Measurements from ENCODE around the gene TCIRG1.
A peak's percentile ranks its signal among the peaks of the same experiment; 100 is the strongest.
"Not testable (repeated sequence)": the region's sequence is repeated elsewhere in the genome, so short reads cannot be mapped to it uniquely, and the experiment has no call there.

Gene TCIRG1, protein sequence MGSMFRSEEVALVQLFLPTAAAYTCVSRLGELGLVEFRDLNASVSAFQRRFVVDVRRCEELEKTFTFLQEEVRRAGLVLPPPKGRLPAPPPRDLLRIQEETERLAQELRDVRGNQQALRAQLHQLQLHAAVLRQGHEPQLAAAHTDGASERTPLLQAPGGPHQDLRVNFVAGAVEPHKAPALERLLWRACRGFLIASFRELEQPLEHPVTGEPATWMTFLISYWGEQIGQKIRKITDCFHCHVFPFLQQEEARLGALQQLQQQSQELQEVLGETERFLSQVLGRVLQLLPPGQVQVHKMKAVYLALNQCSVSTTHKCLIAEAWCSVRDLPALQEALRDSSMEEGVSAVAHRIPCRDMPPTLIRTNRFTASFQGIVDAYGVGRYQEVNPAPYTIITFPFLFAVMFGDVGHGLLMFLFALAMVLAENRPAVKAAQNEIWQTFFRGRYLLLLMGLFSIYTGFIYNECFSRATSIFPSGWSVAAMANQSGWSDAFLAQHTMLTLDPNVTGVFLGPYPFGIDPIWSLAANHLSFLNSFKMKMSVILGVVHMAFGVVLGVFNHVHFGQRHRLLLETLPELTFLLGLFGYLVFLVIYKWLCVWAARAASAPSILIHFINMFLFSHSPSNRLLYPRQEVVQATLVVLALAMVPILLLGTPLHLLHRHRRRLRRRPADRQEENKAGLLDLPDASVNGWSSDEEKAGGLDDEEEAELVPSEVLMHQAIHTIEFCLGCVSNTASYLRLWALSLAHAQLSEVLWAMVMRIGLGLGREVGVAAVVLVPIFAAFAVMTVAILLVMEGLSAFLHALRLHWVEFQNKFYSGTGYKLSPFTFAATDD

DNA sequence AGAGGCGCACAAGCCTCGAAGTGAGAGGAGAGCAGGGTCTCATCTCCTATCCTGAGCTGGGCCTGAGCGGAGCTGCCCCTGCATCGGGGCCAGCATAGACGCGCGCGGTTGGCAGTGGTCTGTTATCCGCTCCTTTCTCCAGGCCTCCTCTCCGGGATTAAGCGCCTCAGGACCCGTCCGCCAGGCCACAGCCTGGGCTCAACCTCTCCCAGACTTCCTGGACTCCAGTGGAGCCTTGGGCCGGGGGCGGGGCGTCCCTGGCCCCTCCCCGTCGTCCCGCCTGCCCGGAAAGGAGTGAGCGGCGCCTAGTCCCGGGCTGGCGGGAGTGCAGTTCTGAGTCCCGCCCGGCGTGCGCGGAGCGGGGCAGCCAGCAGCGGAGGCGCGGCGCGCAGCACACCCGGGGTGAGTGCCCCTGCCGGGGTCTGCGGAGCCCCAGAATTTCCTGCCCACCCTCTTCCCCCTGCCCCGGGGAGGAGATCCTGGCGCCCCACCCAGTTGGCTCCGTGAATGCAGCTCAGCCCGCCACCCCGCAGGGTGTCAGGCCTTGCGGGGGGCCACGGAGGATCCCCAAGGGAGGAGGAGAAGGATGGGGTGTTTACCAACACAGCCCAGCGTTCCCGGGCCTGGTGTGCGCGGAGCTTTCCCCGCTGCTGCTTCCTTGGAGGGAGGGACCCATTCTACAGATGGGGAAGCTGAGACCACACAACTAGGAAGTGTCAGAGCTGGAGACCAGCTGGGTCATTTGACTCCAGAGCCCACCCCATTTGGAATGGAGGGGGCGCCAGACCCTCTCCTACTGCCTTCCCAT is at the start of gene TCIRG1:
Gene TCIRG1 (plus strand): TSS at position 308 of the 808 bp plus-strand sequence. CDS start 2,247 bp downstream, outside the sequence.
- peak; percentile 87 for DNase-seq (ENCODE audit: low spot score)

DNA sequence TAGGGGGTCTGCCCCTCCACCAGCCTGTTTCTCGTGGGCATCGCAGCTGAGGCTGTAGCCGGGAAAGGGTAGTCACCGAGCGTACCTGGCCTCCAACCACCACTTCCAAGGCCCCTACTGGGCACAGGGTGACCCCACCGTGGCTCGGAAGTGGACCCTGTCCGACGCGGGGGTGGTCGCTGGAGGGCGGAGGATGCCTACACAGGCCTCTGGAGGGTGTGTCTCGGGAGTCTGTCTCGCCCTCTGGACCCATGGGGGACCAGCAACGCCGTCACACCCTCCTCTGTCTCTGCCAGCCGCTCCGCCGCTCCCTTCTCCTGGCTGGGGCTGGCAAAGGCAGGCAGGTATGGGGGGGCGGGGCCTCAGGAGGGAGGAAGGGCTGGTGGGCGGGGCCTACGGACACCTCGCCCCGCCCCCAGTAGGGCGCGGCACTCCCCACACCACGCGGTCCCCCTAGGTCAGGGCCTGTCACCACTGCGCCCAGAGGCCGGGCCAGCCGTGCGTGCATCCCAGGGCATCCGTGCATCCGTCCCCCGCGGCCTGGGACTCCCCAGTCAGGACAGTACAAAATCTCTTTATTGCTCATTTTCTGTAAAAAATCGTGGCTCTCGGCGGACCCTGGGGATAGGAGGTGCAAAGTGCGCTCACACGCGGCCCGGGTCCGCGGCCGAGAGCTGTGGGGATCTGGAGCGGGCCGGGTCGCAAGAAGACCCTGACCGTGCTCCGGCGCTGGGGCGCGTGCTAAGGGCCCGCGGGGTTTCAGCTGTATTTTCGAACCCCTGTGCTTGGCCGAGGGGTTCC is 48.1 kb upstream of the TCIRG1 start:
- DNase-seq (ENCODE audit: low spot score): not testable (repeated sequence)

DNA sequence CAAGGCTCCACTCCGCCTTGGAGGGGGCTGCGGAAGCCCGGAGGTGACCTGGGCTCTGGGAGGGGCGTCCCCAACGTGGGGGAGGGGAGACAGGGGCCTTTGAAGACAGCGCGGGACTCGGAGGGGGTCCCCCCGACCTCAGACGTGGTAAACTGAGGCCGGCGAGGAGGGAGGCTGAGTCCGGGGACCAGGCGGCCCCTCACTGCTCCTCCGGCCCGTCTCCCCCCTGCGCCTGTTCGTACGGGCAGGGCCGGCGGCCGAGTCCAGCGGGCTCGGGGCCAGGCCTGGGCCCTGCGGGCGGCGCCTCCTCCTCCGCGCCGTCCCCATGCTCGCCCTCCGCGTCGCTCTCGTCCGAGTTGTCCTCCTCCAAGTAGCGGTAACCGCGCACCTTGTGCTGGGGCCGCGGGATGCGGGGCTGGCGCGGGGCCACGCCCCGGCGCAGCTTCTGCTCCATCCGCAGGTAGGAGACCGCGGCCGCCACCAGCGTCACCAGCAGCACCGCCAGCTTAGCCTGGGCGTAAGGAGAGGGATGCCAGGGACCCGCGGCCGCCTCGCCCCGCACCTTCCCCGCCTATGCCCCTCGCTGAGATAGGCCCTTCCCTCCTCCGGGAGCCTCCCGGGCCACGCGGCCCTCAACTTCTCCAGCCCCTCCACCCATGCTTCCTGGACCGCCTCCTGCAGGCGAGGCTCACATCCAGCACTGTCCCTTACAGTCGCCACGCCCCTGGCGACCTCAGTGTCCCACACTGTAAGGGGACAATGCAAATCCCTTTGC is 47.3 kb upstream of the TCIRG1 start:
- DNase-seq (ENCODE audit: low spot score): not testable (repeated sequence)

DNA sequence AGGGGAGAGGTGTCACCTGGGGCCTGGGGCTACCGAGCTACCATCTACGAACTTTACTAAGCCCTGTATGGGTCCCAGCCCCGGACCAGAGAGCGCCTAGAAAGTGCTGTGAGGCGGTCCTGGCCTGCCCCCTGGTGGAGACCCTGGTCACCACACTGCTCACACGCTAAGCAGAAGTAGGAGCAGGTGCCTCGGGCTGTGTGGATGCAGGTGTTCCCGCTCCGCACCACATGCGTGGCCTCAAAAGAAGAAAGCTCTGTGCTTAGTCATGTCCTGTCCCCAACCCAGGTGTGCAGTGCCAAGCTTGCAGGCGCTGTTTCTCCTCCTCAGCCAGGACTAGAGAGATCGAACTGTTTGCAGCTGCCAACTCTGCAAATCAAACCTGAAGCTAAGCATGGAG is 45.0 kb upstream of the TCIRG1 start:
- peak; percentile 41 for DNase-seq (ENCODE audit: low spot score)

DNA sequence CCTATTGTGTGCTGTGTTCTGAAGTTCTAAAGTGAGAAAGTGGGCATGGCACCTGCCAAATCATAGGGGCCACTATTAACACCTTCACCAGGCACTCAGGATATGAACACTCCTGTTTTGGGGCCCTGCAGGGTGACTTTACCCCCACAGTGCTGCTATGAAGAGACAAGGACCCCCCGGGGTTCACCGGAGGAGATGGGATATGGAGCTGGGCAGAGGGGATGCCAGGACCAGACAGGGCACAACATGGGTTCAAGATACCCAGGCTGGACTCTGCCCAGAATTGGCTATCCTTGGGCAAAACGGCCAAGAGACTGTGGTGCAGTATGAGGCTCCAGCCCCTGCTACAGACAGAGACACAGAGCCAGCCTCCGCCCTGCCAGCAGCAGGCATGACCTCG is 44.4 kb upstream of the TCIRG1 start:
- DNase-seq (ENCODE audit: low spot score): not testable (repeated sequence)

DNA sequence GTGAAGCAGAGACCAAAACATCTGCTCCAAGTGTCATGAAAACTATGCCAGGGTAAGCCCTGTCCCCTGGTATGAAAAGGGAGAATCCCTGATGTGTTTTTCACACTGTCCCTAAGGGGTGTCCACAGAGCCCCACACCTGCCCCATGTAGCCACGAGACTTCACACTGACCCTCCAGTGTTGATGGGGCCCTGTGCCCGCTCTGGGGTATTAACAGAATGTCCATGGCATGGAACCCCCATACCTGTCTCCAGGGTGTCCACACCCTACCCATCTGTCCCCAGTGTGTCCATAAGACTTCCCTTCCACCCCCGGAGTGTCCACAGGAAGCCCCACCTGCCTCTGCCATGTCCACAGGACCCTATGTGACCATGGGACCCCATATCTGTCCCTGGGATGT is 43.7 kb upstream of the TCIRG1 start:
- not testable (repeated sequence) for DNase-seq (ENCODE audit: low spot score)

DNA sequence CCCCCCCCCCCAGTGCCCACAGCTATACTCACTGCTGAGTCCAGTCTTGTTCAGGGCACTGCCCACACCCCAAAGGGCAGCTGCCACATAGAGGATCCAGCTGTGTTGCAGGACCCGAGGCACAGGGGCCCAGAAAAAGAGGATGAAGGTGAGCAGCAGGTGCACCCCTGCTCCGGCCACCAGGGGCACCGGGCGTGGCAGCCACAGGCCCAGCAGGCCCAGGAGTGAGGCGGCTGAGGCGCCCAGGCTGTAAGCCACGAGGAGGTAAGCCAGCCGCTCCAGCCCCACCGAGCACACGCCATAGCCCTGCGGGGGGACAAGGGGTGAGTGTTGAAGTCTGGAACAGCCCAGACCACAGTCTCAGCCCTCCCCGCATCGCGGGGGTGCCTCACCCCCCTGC is 43.2 kb upstream of the TCIRG1 start:
- DNase-seq (ENCODE audit: low spot score): not testable (repeated sequence)

DNA sequence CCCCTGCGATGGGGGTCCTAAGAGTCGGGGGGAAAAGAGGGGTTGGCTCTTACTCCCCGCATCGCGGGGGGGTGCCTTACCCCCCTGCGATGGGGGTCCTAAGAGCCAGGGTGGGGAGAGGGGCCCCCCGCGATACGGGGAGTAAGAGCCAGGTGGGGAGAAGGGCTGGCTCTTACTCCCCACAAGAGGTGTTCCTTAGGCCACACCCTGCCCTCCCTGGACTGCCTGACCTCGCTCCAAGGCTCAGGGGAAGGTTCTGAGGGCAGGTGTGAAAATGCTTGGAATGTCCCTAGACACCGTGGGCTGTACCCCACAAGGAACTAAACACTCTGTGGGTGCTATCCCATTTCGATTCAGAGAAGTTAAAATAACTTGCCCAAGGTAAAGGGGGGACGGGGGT is 42.8 kb upstream of the TCIRG1 start:
- DNase-seq (ENCODE audit: low spot score): no peak

DNA sequence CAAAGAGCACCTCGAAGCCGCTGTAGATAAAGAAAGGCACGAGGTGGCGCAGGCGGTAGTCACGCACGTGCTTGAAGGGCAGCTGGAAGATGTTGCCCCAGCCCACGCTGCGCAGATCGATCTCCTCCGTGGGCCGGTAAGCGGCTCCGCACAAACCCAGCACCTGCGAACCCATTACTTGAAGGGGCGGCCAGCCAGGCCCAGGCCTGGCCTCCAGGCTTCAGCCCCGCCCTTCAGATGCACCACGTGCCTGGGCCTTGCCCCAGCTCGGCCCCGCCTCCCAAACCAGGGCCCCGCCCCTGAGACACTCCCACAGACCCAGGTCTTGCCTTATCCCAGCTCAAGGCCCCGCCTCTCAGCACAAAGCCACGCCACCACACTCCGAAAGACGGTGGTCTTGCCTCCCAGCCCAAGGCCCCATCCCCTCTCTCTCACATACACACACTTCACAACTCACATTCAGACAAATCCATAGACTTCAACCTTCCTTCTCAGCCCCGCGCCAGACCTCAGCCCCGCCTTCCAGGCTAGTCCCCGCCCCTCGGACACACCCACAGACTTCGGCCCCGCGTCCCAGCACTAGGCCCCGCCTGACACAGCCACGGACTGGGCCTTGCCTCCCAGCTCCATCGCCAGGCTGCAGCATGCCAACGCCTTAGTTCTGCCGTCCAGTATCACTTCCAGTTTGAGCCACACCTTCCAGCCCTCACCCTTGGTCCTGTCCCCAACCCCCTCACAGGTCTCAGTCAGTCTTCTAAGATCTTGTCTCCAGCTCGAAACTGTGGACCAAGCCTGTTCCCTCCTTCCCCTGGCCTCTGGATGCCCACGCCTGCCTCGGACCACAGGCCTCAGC is 42.0 kb upstream of the TCIRG1 start:
- DNase-seq (ENCODE audit: low spot score): no peak

DNA sequence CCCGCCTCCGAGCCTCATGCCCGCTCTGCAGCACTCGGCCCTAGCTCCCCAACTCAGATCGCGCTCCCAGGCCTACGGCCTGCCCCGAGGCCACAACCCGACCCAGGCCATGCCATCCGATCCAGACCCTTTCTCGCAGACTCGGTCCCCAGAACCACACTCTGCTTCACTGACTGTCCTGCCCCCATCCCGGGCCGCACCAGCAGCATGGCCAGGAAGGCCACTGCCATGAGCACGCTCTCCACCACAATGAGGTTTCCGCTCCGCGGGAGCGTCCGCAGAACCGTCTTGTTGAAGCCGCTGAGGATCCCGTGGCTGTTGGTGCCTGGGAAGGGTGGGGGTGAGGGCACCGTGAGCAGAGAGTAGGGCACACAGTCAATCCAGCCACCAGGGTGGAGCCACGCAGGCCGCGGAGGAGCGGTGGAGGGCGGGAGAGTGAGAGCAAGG is 41.3 kb upstream of the TCIRG1 start:
- DNase-seq (ENCODE audit: low spot score): no peak

DNA sequence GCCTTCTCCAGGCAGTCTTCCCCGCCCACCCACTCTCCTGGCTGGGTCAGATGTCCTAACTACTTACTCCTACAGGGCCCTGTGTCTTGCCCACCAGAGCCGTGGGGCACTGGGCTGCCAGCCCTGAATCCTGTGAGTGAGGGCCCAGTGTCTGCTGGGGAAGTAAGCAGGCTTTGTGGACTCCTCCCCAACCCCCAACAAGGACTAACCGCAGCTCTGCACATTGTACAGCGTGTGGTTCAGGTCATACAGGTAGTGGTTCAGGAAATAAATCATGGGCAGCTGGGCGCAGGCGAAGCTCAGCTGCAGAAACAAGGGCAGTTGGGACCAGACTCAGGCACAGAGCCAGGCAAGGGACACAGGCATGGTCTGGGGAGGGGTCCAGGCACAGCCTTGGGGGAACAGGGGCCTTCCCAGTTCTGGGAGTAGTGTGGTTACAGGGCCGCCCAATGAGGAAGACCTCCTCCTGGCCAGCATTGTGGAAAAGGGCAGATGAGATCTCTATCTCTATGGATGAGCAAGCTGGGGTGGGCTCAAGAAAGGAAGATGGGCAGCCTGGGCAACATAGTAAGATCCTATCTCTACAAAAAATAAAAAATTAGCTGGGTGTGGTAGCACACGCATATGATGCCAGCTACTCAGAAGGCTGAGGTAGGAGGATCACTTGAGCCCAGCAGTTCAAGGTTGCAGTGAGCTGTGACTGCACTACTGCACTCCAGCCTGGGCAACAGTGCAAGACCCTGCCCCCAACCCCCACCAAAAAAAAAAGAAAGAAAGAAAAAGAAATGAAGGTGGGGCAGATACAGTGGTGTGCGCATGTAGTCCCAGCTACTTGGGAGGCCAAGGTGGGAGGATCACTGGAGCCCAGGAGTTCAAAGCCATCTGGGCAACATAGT is 40.4 kb upstream of the TCIRG1 start:
- DNase-seq (ENCODE audit: low spot score): no peak

DNA sequence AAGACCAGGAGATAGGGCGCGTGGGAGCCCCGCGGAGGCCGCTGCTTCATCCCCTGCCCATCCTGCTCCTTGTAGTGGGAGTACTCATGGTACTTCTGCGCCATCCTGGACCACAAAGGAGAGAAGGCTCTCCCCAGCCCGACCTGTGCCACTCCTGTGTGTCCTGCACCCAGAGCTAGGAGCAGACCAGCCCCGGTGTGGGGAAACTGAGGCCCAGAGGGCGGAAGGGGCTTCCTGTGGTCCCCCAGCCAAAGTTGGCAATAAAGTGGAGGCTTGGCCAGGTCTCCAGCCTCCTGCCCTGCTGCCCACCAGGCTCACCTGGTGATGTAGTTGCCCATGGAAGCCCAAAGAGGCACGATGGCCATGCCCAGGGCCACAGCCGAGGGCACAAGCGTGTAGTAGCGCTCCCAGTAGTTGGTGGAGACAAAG is 39.6 kb upstream of the TCIRG1 start:
- no peak for DNase-seq (ENCODE audit: low spot score)

DNA sequence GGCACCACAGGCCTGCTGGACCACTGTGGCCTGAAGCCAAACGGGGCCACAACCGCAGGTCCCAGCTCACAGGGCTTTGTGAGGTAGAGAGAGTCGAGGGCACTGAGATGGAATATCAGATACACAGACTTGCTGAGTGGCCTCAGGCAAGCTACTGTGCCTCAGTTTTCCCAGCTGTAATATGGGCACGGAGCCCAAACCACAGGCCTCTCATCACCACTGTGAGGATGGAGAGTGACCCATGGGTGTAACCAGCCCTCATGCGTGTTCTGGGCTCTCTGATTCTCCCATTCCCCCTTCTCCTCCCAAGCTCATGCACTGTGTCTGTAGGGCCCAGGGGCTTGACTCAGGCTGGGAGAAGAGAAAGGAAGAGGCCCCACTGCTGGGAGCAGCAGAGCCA is 39.1 kb upstream of the TCIRG1 start:
- DNase-seq (ENCODE audit: low spot score): no peak

DNA sequence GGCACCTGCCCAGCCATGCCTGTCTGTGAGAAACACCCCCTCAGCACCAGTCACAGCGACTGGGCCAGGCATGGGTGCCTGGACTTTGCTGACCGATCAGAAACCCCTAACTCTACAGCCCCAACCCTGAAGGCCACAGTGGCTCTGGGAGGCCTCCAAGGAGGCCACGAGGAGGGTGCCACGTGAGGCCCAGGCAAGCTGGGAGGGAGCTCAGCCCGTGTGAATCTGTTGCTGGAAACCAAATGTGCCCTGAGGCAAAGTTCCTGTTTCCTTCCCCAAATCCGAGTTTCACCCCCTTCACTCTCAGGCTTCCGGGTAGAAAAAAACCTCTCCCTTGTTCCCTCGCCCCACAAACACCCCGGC is 36.3 kb upstream of the TCIRG1 start:
- DNase-seq (ENCODE audit: low spot score): no peak

DNA sequence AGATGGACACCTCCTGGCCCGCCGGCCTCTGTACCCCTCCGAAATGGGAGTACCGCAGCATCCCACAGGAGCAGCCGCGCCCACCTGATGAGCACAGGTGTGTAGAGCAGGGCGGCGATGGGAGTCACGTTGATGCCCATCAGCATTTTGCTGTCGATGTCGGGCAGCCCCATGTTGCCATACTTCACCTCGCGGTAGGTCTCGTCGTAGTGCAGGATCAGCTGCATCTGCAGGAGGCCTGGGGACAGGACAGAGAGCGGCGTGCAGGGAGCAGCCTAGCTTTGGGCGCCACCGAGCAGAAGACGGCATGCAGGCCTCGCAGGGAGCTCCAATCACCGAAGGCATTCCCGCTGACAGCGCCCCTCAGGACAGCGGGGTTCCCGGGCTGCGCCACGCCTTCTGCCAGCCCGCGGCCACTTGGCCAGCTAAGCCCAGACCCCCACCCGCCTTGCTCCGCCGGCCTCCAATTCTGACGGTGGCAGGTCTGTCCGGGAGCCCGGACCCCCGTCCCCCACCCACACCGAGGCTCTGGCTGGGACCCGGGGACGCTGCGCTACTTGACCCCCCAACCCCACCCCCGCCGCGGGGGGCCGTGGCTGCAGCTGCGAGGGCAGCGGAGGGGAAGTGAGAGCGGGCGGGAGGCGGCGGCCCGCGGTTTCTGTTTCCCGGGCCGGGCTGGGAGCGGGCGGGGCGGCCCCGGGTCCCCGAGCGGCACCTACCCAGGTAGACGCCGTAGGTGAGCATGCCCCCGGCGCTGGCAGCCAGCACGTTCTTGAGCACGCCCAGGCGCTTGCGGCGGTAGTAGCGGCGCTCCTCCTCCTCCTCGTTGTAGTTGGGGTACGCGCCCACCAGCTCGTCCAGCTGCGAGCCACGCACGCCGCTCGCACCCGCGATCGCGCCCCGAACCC is 35.6 kb upstream of the TCIRG1 start:
- peak; percentile 50 for DNase-seq (ENCODE audit: low spot score)

DNA sequence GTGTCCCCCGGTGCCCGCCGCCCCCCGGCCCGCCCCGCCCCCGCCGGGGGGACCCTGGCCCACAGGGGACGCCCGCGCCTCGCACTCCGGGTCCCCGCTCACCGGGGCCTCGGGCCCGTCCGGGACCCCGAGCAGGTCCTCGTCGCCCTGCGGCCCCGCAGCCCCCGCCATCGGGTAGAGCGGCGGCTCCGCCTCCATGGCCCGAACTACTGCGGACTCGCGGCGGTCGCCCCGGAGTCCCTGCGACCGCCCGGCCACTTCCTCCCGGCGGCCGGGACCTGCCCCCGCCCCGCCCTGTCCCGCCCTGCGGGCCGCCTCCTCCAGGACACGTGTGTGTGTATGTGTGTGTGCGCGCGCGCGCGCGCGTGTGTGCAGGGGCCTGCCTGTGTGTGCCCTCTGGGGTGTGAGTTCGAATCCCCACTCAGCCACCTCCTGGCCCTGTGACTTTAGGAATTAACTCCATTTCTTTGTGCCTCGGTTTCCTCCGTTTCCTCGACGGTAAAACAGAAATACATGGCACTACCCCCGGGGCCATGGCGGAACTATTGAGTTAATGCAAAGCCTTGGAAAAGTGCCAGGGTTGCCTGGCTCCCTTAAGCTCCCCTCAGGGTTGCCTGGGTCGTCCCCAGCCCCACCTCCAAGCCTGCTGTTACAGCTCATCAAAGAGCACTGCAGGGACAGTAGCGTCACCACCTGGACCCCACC is 34.8 kb upstream of the TCIRG1 start, which contains the start of gene UNC93B1:
Gene UNC93B1 (minus strand): TSS at position 252 of the 705 bp plus-strand sequence. CDS start 54 bp downstream, at position 198.
- peak; percentile 88 for DNase-seq (ENCODE audit: low spot score)

Data from kidney tubule cell (primary cell).